ENCODE measurements around the gene GSC2. TPM values are rescaled to one million over a fixed set of nuclear protein-coding genes. Genes with fewer than 3 reads are reported as not detected.
A peak's percentile ranks its signal among the peaks of the same experiment; 100 is the strongest.

The GSC2 gene
- total RNA-seq, 4 donors from 2014 or later = not detected

GRCh38 chr22:19175602-19176174 is 25.6 kb upstream of the GSC2 start:
- in situ Hi-C loops (cut with MboI; ENCODE audit: low sequenced_read_pairs in 4 of 4) = loop anchor here in 1 of 4 donors (25.0 kb wide), 1 partner anchor 287 kb away; no protein-coding TSS in a partner anchor
- H3K4me3 ChIP-seq = no peak overlapping the region
- intact Hi-C loops (cut with DNase I; ENCODE audit: low total_unique reads) = loop anchor here (5.0 kb wide), 1 partner anchor 257 kb away; the partner anchor contains the start of genes HIRA and MRPL40
- no peaks in the 10 kb centered on the region for H3K9me3 ChIP-seq
- no peaks in the 10 kb centered on the region for H3K27me3 ChIP-seq
- ATAC-seq = no peak
- no peak for TF ChIP-seq POLR2A (IDR thresholded peaks at IDR 0.05)
- no peak for TF ChIP-seq CTCF (IDR thresholded peaks at IDR 0.05 in 4 of 5, conservative IDR thresholded peaks at IDR 0.05 in 1 of 5)
- peaks cover 0 to 16% of the 10 kb centered on the region in 2 donors for H3K36me3 ChIP-seq
- DNase-seq = peak in 1 of 2 donors; percentile 31
- peak overlapping the region; percentile 92 to 97 (median 93) for H3K27ac ChIP-seq
- H3K4me1 ChIP-seq = peaks cover 39 to 49% of the 10 kb centered on the region in 2 donors

GRCh38 chr22:19175026-19175601 is 25.0 kb upstream of the GSC2 start:
- H3K4me1 ChIP-seq = peaks cover 43 to 55% of the 10 kb centered on the region in 2 donors
- peak overlapping the region; percentile 92 to 97 (median 93) for H3K27ac ChIP-seq
- H3K27me3 ChIP-seq = no peaks in the 10 kb centered on the region
- TF ChIP-seq POLR2A (IDR thresholded peaks at IDR 0.05) = no peak
- TF ChIP-seq CTCF (IDR thresholded peaks at IDR 0.05 in 4 of 5, conservative IDR thresholded peaks at IDR 0.05 in 1 of 5) = no peak
- peaks cover 0 to 10% of the 10 kb centered on the region in 2 donors for H3K36me3 ChIP-seq
- ATAC-seq (no peak), DNase-seq (no peak)
- H3K4me3 ChIP-seq = no peak overlapping the region
- intact Hi-C loops (cut with DNase I; ENCODE audit: low total_unique reads) (loop anchor here (5.0 kb wide), 1 partner anchor 257 kb away; the partner anchor contains the start of genes HIRA and MRPL40), in situ Hi-C loops (cut with MboI; ENCODE audit: low sequenced_read_pairs in 4 of 4) (loop anchor here in 1 of 4 donors (25.0 kb wide), 1 partner anchor 287 kb away; no protein-coding TSS in a partner anchor)
- H3K9me3 ChIP-seq = no peaks in the 10 kb centered on the region

- Histone ChIP-seq H3K27ac (peak overlapping the region; percentile 92 to 97 (median 93)), H3K27me3 (peaks cover 0 to 3% (median 3%) of the 10 kb centered on the region in 3 donors), H3K9me3 (no peaks in the 10 kb centered on the region), H3K4me1 (peaks cover 46 to 63% of the 10 kb centered on the region in 2 donors), H3K4me3 (no peak overlapping the region), H3K36me3 (peaks cover 0 to 9% of the 10 kb centered on the region in 2 donors)
- no peak for TF ChIP-seq POLR2A (IDR thresholded peaks at IDR 0.05)
- TF ChIP-seq CTCF (IDR thresholded peaks at IDR 0.05 in 4 of 5, conservative IDR thresholded peaks at IDR 0.05 in 1 of 5) = no peak
- in situ Hi-C loops (cut with MboI; ENCODE audit: low sequenced_read_pairs in 4 of 4) (loop anchor here in 1 of 4 donors (25.0 kb wide), 1 partner anchor 288 kb away; no protein-coding TSS in a partner anchor), intact Hi-C loops (cut with DNase I; ENCODE audit: low total_unique reads) (loop anchor here (5.0 kb wide), 1 partner anchor 258 kb away; the partner anchor contains the start of genes HIRA and MRPL40)
- DNase-seq (peak in 1 of 2 donors; percentile 81), ATAC-seq (no peak)
Measured at GRCh38 chr22:19174106-19175025, 24.3 kb upstream of the GSC2 start.
